K562 (cell line): Measurements from ENCODE around the gene SLC25A21. TPM values are rescaled to one million over a fixed set of nuclear protein-coding genes. Genes with fewer than 3 reads are reported as not detected.

Experiments used
- ARID3A ChIP-seq: IDR thresholded peaks from 2 replicates; pipeline ENCODE4 v1.6.1; 2012; ENCODE audit warnings: low read depth, low read length, improper control_type of control experiment, borderline replicate concordance
- CREB3L1 ChIP-seq: fragments of 450-650 bp; IDR thresholded peaks from 2 replicates; pipeline ENCODE4 v1.6.1; 2014; ENCODE audit warnings: low read depth, mild to moderate bottlenecking, moderate library complexity, borderline replicate concordance
- DLX4 ChIP-seq: fragments of 250-450 bp; sonication (Bioruptor Pico); IDR thresholded peaks from 2 replicates; pipeline ENCODE4 v1.6.1; 2021; ENCODE audit warnings: mild to moderate bottlenecking
- ETV1 ChIP-seq: fragments of 450-650 bp; conservative IDR thresholded peaks from 2 replicates; pipeline ENCODE4 v1.6.1; 2016; ENCODE audit warnings: missing genetic modification characterization, control low read depth, low read depth, missing compliant biosample characterization
- ETV5 ChIP-seq: sonication (generic); formaldehyde crosslinking; IDR thresholded peaks from 2 replicates; pipeline ENCODE4 v1.4.0; 2020; ENCODE audit warnings: low read depth, mild to moderate bottlenecking, missing genetic modification reagents
- FOSL1 ChIP-seq: fragments of 200-800 bp; sonication (Bioruptor generic); conservative IDR thresholded peaks from 2 replicates; pipeline ENCODE4 v1.6.1; 2016; ENCODE audit warnings: missing genetic modification characterization, missing compliant biosample characterization
- FOXA3 ChIP-seq, 2 experiments: fragments of 450-650 bp in 1 of 2; sonication (generic) in 1 of 2; formaldehyde crosslinking; IDR thresholded peaks in 1 of 2; conservative IDR thresholded peaks in 1 of 2; 2 replicates each; pipeline versions ENCODE4 v1.4.0 to v1.8.0; 2020 to 2022; ENCODE audit warnings: mild to moderate bottlenecking in 2 of 2, missing genetic modification reagents in 1 of 2
- HDAC1 ChIP-seq, 2 experiments: fragments of 450-650 bp; IDR thresholded peaks; 2 replicates each; pipeline ENCODE4 v1.6.1; 2016 to 2017; ENCODE audit warnings: inconsistent platforms in 1 of 2, mild to moderate bottlenecking in 1 of 2, moderate library complexity in 1 of 2
- HDAC8 ChIP-seq: fragments of 450-650 bp; IDR thresholded peaks from 2 replicates; pipeline ENCODE4 v1.6.1; 2016; ENCODE audit warnings: mild to moderate bottlenecking, missing genetic modification characterization, moderate library complexity, missing compliant biosample characterization
- HNRNPH1 ChIP-seq: fragments of 200-400 bp; formaldehyde crosslinking; optimal IDR thresholded peaks from 2 replicates; pipeline ENCODE3; 2017; ENCODE audit warnings: low read depth, mild to moderate bottlenecking, low read length, moderate library complexity
- ILF3 ChIP-seq: fragments of 450-650 bp; IDR thresholded peaks from 2 replicates; pipeline ENCODE4 v1.6.1; 2018; ENCODE audit warnings: antibody characterized with exemption, mild to moderate bottlenecking, moderate library complexity, borderline replicate concordance
- MXI1 ChIP-seq: IDR thresholded peaks from 2 replicates; pipeline ENCODE4 v1.6.1; 2011; ENCODE audit warnings: low read depth, mild to moderate bottlenecking, improper control_type of control experiment, low read length
- PBX2 ChIP-seq, 2 experiments: IDR thresholded peaks in 1 of 2; conservative IDR thresholded peaks in 1 of 2; 2 replicates each; pipeline ENCODE4 v1.6.1; 2016; ENCODE audit warnings: low read depth in 2 of 2, mild to moderate bottlenecking in 1 of 2, missing compliant biosample characterization in 1 of 2, missing genetic modification characterization in 1 of 2, moderate library complexity in 1 of 2
- RCOR1 ChIP-seq, 2 experiments: IDR thresholded peaks; 2 replicates each; pipeline ENCODE4 v1.6.1; 2012; ENCODE audit warnings: low read depth in 2 of 2, low read length in 2 of 2, borderline replicate concordance in 1 of 2, improper control_type of control experiment in 1 of 2
- RHOXF2B ChIP-seq: fragments of 250-450 bp; sonication (Bioruptor Pico); conservative IDR thresholded peaks from 2 replicates; pipeline ENCODE4 v1.5.1; 2021
- TSHZ1 ChIP-seq: fragments of 250-450 bp; sonication (Bioruptor Pico); IDR thresholded peaks from 2 replicates; pipeline ENCODE4 v1.4.0; 2020; ENCODE audit warnings: mild to moderate bottlenecking, moderate library complexity
- XRCC3 ChIP-seq: fragments of 450-650 bp; IDR thresholded peaks from 2 replicates; pipeline ENCODE4 v1.6.1; 2017; ENCODE audit warnings: mild to moderate bottlenecking, moderate library complexity
- YBX1 ChIP-seq: fragments of 450-650 bp; IDR thresholded peaks from 2 replicates; pipeline ENCODE4 v1.7.1; 2016; ENCODE audit warnings: mild to moderate bottlenecking
- polyA plus RNA-seq, 8 experiments: library from polyadenylated mRNA; depleted of rRNA in 4 of 8; stranded (reverse) in 5 of 8; unstranded in 3 of 8; fragments of >200 nt; fragmentation: Nextera tagmentation in 2 of 8; fragmentation: Illumina TruSeq in 1 of 8; extraction: Ambion mirVana in 2 of 8; extraction: Trizol in 1 of 8; gene quantifications; 2 replicates each; pipeline versions ENCODE4 v1.2.1 to v1.2.3, GENCODE V29; 2011 to 2014; ENCODE audit warnings: inconsistent platforms in 1 of 8, missing spikeins in 1 of 8
- total RNA-seq, 7 experiments: library from RNA; depleted of rRNA in 6 of 7; stranded (reverse); fragments of >200 nt in 6 of 7; fragmentation: Illumina TruSeq in 2 of 7; extraction: Trizol in 2 of 7; gene quantifications; 2 replicates each; pipeline versions ENCODE4 v1.2.1 to v1.2.3, GENCODE V29; 2011 to 2021; ENCODE audit warnings: low replicate concordance in 1 of 7

SLC25A21 gene
- total and polyA plus RNA-seq, 9 of the 15 experiments (the other 6 are each of a cell fraction or from before 2014, with no cell fraction given), result 15.2 to 46.7 (median 28.7) TPM

- TF ChIP-seq RHOXF2B (CRISPR knock-in tag) (no peak), CREB3L1 (no peak), DLX4 (CRISPR knock-in tag) (no peak), ETV1 (tag) (no peak), TSHZ1 (CRISPR knock-in tag) (no peak), HDAC8 (tag) (no peak), HDAC1 (IDR thresholded peaks at IDR 0.05) (no peak), ARID3A (no peak), FOSL1 (tag) (peak; percentile 95), HNRNPH1 (no peak), MXI1 (no peak), ILF3 (no peak), RCOR1 (IDR thresholded peaks at IDR 0.05; ENCODE audit: borderline replicate concordance in 1 of 2, low read depth in 2 of 2, low read length in 2 of 2) (peak in 1 of 2 experiments; percentile 86; a peak in 2 of 4 replicates), ETV5 (no peak), FOXA3 (CRISPR knock-in tag; conservative IDR thresholded peaks at IDR 0.05 in 1 of 2, IDR thresholded peaks at IDR 0.05 in 1 of 2) (no peak), XRCC3 (no peak), YBX1 (no peak), PBX2 (CRISPR knock-in tag; IDR thresholded peaks at IDR 0.05; ENCODE audit: low read depth) (0 out of 2 replicates have a peak, but pooled peaks have one; percentile 18), PBX2 (tag; conservative IDR thresholded peaks at IDR 0.05; ENCODE audit: low read depth) (peak; percentile 82)
Measured at GRCh38 chr14:36773136-36773540, 399.3 kb downstream of the SLC25A21 start (continued).
